ENCODE data around the gene ADPRHL1.

Gene ADPRHL1

DNA sequence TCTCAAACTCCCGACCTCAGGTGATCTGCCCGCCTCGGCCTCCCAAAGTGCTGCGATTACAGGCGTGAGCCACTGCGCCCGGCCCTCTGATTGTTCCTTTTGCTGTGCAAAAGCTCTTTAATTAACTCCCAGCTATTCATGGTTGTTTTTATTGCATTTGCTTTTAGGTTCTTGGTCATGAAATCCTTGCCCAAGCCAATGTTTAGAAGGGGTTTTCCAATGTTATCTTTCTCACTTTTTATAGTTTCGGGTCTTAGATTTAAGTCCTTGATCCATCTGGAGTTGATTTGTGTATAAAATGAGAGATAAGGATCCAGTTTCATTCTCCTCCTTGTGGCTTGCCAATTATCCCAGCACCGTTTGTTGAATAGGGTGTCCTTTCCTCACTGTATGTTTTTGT, 70.2 kb downstream of the ADPRHL1 start:
- TF ChIP-seq TCF12 (IDR thresholded peaks at IDR 0.05; ENCODE audit: low read depth) (no peak), RAD21 (IDR thresholded peaks at IDR 0.05; ENCODE audit: low read depth) (no peak), CREB1 (IDR thresholded peaks at IDR 0.05; ENCODE audit: low read depth) (no peak), TEAD4 (IDR thresholded peaks at IDR 0.05) (no peak), ZBTB7A (IDR thresholded peaks at IDR 0.05; ENCODE audit: low read depth) (no peak), EP300 (IDR thresholded peaks at IDR 0.05; ENCODE audit: borderline replicate concordance) (no peak), TAF1 (IDR thresholded peaks at IDR 0.05; ENCODE audit: low read depth) (no peak), NFIC (IDR thresholded peaks at IDR 0.05) (no peak), EGR1 (IDR thresholded peaks at IDR 0.05) (no peak), FOXM1 (IDR thresholded peaks at IDR 0.05; ENCODE audit: borderline replicate concordance, low read depth) (no peak)
- TF ChIP-seq, protein P1, sequence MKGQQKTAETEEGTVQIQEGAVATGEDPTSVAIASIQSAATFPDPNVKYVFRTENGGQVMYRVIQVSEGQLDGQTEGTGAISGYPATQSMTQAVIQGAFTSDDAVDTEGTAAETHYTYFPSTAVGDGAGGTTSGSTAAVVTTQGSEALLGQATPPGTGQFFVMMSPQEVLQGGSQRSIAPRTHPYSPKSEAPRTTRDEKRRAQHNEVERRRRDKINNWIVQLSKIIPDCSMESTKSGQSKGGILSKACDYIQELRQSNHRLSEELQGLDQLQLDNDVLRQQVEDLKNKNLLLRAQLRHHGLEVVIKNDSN (IDR thresholded peaks at IDR 0.05), result no peak
- TF ChIP-seq, protein P2, sequence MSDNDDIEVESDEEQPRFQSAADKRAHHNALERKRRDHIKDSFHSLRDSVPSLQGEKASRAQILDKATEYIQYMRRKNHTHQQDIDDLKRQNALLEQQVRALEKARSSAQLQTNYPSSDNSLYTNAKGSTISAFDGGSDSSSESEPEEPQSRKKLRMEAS (IDR thresholded peaks at IDR 0.05), result no peak

DNA sequence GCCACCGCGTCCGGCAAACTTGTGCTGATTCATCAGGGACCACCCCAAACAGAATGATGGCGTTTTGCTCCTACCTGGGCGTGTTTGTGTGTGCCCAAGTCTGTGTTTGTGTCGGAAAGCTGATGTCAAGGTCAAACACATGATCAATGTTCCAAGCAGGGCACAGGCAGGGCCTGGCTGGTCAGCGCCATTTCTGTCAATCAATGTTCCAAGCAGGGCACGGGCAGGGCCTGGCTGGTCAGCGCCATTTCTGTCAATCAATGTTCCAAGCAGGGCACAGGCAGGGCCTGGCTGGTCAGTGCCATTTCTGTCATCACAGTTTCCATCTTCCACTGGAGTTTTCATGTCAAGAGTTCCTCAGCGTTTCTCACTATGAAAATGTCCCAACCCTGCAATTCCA, 74.5 kb downstream of the ADPRHL1 start:
- no peak for TF ChIP-seq TAF1 (IDR thresholded peaks at IDR 0.05; ENCODE audit: low read depth)
- no peak for TF ChIP-seq EGR1 (IDR thresholded peaks at IDR 0.05)
- TF ChIP-seq, protein P1 (IDR thresholded peaks at IDR 0.05), result no peak
- TF ChIP-seq, protein P2 (IDR thresholded peaks at IDR 0.05), result no peak
- no peak for TF ChIP-seq NFIC (IDR thresholded peaks at IDR 0.05)
- TF ChIP-seq TEAD4 (IDR thresholded peaks at IDR 0.05), result no peak
- no peak for TF ChIP-seq CREB1 (IDR thresholded peaks at IDR 0.05; ENCODE audit: low read depth)
- TF ChIP-seq YY1 (IDR thresholded peaks at IDR 0.05; ENCODE audit: low read depth), result no peak
- no peak for TF ChIP-seq CEBPB (IDR thresholded peaks at IDR 0.05)
- TF ChIP-seq TCF12 (IDR thresholded peaks at IDR 0.05; ENCODE audit: low read depth), result no peak
- TF ChIP-seq ZBTB7A (IDR thresholded peaks at IDR 0.05; ENCODE audit: low read depth), result no peak
- no peak for TF ChIP-seq FOXM1 (IDR thresholded peaks at IDR 0.05; ENCODE audit: borderline replicate concordance, low read depth)
- no peak for TF ChIP-seq RAD21 (IDR thresholded peaks at IDR 0.05; ENCODE audit: low read depth)
- TF ChIP-seq, protein P3, sequence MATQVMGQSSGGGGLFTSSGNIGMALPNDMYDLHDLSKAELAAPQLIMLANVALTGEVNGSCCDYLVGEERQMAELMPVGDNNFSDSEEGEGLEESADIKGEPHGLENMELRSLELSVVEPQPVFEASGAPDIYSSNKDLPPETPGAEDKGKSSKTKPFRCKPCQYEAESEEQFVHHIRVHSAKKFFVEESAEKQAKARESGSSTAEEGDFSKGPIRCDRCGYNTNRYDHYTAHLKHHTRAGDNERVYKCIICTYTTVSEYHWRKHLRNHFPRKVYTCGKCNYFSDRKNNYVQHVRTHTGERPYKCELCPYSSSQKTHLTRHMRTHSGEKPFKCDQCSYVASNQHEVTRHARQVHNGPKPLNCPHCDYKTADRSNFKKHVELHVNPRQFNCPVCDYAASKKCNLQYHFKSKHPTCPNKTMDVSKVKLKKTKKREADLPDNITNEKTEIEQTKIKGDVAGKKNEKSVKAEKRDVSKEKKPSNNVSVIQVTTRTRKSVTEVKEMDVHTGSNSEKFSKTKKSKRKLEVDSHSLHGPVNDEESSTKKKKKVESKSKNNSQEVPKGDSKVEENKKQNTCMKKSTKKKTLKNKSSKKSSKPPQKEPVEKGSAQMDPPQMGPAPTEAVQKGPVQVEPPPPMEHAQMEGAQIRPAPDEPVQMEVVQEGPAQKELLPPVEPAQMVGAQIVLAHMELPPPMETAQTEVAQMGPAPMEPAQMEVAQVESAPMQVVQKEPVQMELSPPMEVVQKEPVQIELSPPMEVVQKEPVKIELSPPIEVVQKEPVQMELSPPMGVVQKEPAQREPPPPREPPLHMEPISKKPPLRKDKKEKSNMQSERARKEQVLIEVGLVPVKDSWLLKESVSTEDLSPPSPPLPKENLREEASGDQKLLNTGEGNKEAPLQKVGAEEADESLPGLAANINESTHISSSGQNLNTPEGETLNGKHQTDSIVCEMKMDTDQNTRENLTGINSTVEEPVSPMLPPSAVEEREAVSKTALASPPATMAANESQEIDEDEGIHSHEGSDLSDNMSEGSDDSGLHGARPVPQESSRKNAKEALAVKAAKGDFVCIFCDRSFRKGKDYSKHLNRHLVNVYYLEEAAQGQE (IDR thresholded peaks at IDR 0.05; ENCODE audit: low read depth), result no peak
- TF ChIP-seq EP300 (IDR thresholded peaks at IDR 0.05; ENCODE audit: borderline replicate concordance), result no peak

- TF ChIP-seq, protein P2 (IDR thresholded peaks at IDR 0.05), result no peak
- TF ChIP-seq, protein P3 (IDR thresholded peaks at IDR 0.05; ENCODE audit: low read depth), result no peak
- no peak for TF ChIP-seq RAD21 (IDR thresholded peaks at IDR 0.05; ENCODE audit: low read depth)
- no peak for TF ChIP-seq TAF1 (IDR thresholded peaks at IDR 0.05; ENCODE audit: low read depth)
- TF ChIP-seq CREB1 (IDR thresholded peaks at IDR 0.05; ENCODE audit: low read depth), result no peak
- no peak for TF ChIP-seq TCF12 (IDR thresholded peaks at IDR 0.05; ENCODE audit: low read depth)
- no peak for TF ChIP-seq NFIC (IDR thresholded peaks at IDR 0.05)
- TF ChIP-seq YY1 (IDR thresholded peaks at IDR 0.05; ENCODE audit: low read depth), result no peak
Measured at GRCh38 chr13:113374511-113375175, 78.6 kb downstream of the ADPRHL1 start.

GRCh38 chr13:113373811-113374485, 79.3 kb downstream of the ADPRHL1 start:
- TF ChIP-seq, protein P3 (IDR thresholded peaks at IDR 0.05; ENCODE audit: low read depth), result no peak
- TF ChIP-seq NFIC (IDR thresholded peaks at IDR 0.05), result no peak
- TF ChIP-seq EGR1 (IDR thresholded peaks at IDR 0.05), result no peak
- TF ChIP-seq, protein P2 (IDR thresholded peaks at IDR 0.05), result no peak
- no peak for TF ChIP-seq TAF1 (IDR thresholded peaks at IDR 0.05; ENCODE audit: low read depth)
- TF ChIP-seq RAD21 (IDR thresholded peaks at IDR 0.05; ENCODE audit: low read depth), result no peak
- TF ChIP-seq TCF12 (IDR thresholded peaks at IDR 0.05; ENCODE audit: low read depth), result no peak
- TF ChIP-seq ZBTB7A (IDR thresholded peaks at IDR 0.05; ENCODE audit: low read depth), result no peak
- no peak for TF ChIP-seq CREB1 (IDR thresholded peaks at IDR 0.05; ENCODE audit: low read depth)
- TF ChIP-seq EP300 (IDR thresholded peaks at IDR 0.05; ENCODE audit: borderline replicate concordance), result no peak
- TF ChIP-seq FOXM1 (IDR thresholded peaks at IDR 0.05; ENCODE audit: borderline replicate concordance, low read depth), result no peak
- TF ChIP-seq YY1 (IDR thresholded peaks at IDR 0.05; ENCODE audit: low read depth), result no peak
- no peak for TF ChIP-seq TEAD4 (IDR thresholded peaks at IDR 0.05)
- TF ChIP-seq, protein P1 (IDR thresholded peaks at IDR 0.05), result no peak
- no peak for TF ChIP-seq CEBPB (IDR thresholded peaks at IDR 0.05)
